HEK293 (cell line): ENCODE measurements around the gene CEACAM6.
A peak's percentile ranks its signal among the peaks of the same experiment; 100 is the strongest.
"Not testable (repeated sequence)": the region's sequence is repeated elsewhere in the genome, so short reads cannot be mapped to it uniquely, and the experiment has no call there.

ENCODE experiments used
- CTCF ChIA-PET: fragments of 350-600 bp; formaldehyde crosslinking; extraction: SDS; loops from one replicate; lab custom pipeline; 2021; ENCODE audit warnings: antibody characterized with exemption; lab: Yijun Ruan, JAX
- POLR2A ChIA-PET: fragments of 300-600 bp; formaldehyde crosslinking; extraction: SDS; loops from one replicate; lab custom pipeline; 2020; ENCODE audit warnings: antibody characterized with exemption, inconsistent platforms; lab: Yijun Ruan, JAX
- H3K27ac ChIP-seq: fragments of 200-500 bp; sonication (Bioruptor generic); 2 replicates; pipeline ENCODE4 v1.5.1; 2014; ENCODE audit warnings: low read depth, low read length, control low read depth, inconsistent platforms; ENCODE audit errors: extremely low read depth
- H3K36me3 ChIP-seq, 2 experiments: fragments of 200-500 bp in 1 of 2; sonication (Bioruptor generic) in 1 of 2; 1 replicate in 1 of 2; 2 replicates in 1 of 2; pipeline ENCODE4 v1.5.1; 2014 to 2017; ENCODE audit warnings: inconsistent platforms in 2 of 2, low read length in 2 of 2; ENCODE audit not compliant: control insufficient read depth in 2 of 2, insufficient read depth in 1 of 2
- H3K4me1 ChIP-seq: fragments of 200-500 bp; sonication (Bioruptor generic); 2 replicates; pipeline ENCODE4 v1.5.1; 2014; ENCODE audit warnings: mild to moderate bottlenecking, low read length, inconsistent platforms; ENCODE audit not compliant: control insufficient read depth, insufficient read depth
- H3K4me3 ChIP-seq: 2 replicates; pipeline ENCODE4 v1.5.1; 2011; ENCODE audit warnings: low read depth, mild to moderate bottlenecking, control low read depth, low read length, moderate library complexity
- H3K9me3 ChIP-seq: fragments of 200-500 bp; sonication (Bioruptor generic); 2 replicates; pipeline ENCODE4 v1.5.1; 2014; ENCODE audit warnings: low read depth, low read length, inconsistent platforms; ENCODE audit not compliant: control insufficient read depth, insufficient read depth
- CTCF ChIP-seq: fragments of 450-650 bp; formaldehyde crosslinking; IDR thresholded peaks from 2 replicates; pipeline ENCODE4 v1.5.1; 2016; ENCODE audit warnings: missing biosample characterization, missing genetic modification characterization
- KLF1 ChIP-seq: fragments of 450-650 bp; formaldehyde crosslinking; IDR thresholded peaks from 2 replicates; pipeline ENCODE4 v1.5.1; 2016; ENCODE audit warnings: missing biosample characterization, missing genetic modification characterization
- KLF7 ChIP-seq: fragments of 450-650 bp; formaldehyde crosslinking; IDR thresholded peaks from 2 replicates; pipeline ENCODE4 v1.5.1; 2016; ENCODE audit warnings: missing biosample characterization, missing genetic modification characterization, borderline replicate concordance
- ZFHX2 ChIP-seq: fragments of 450-650 bp; formaldehyde crosslinking; conservative IDR thresholded peaks from 2 replicates; pipeline ENCODE4 v1.5.1; 2016; ENCODE audit warnings: missing biosample characterization, missing genetic modification characterization
- ZFP37 ChIP-seq: fragments of 450-650 bp; formaldehyde crosslinking; IDR thresholded peaks from 2 replicates; pipeline ENCODE4 v1.5.1; 2016; ENCODE audit warnings: missing biosample characterization, missing genetic modification characterization
- ZNF146 ChIP-seq: fragments of 450-650 bp; formaldehyde crosslinking; IDR thresholded peaks from 2 replicates; pipeline ENCODE4 v1.5.1; 2016; ENCODE audit warnings: missing biosample characterization, missing genetic modification characterization
- ZNF169 ChIP-seq: fragments of 450-650 bp; formaldehyde crosslinking; IDR thresholded peaks from 2 replicates; pipeline ENCODE4 v1.5.1; 2016; ENCODE audit warnings: missing biosample characterization, missing genetic modification characterization
- ZNF341 ChIP-seq: fragments of 450-650 bp; formaldehyde crosslinking; IDR thresholded peaks from 2 replicates; pipeline ENCODE4; 2016; ENCODE audit warnings: low read depth, missing biosample characterization, missing genetic modification characterization
- ZNF544 ChIP-seq: fragments of 450-650 bp; formaldehyde crosslinking; IDR thresholded peaks from 2 replicates; pipeline ENCODE4 v1.5.0; 2017; ENCODE audit warnings: missing biosample characterization, missing genetic modification characterization
- ZNF549 ChIP-seq: fragments of 450-650 bp; IDR thresholded peaks from 2 replicates; pipeline ENCODE4 v1.5.1; 2018; ENCODE audit warnings: missing biosample characterization, missing genetic modification characterization, mild to moderate bottlenecking, inconsistent platforms, moderate library complexity
- ZNF624 ChIP-seq: fragments of 450-650 bp; formaldehyde crosslinking; IDR thresholded peaks from 2 replicates; pipeline ENCODE4 v1.5.1; 2017; ENCODE audit warnings: missing biosample characterization, missing genetic modification characterization
- ZNF654 ChIP-seq: fragments of 450-650 bp; formaldehyde crosslinking; IDR thresholded peaks from 2 replicates; pipeline ENCODE4 v1.5.1; 2016; ENCODE audit warnings: low read depth, missing biosample characterization, missing genetic modification characterization
- ZNF792 ChIP-seq: fragments of 450-650 bp; formaldehyde crosslinking; IDR thresholded peaks from 2 replicates; pipeline ENCODE4 v1.5.1; 2016; ENCODE audit warnings: missing biosample characterization, missing genetic modification characterization
- TF ChIP-seq, protein P1 (sequence below): fragments of 450-650 bp; formaldehyde crosslinking; IDR thresholded peaks from 2 replicates; pipeline ENCODE4 v1.5.1; 2016; ENCODE audit warnings: missing biosample characterization, missing genetic modification characterization
- TF ChIP-seq, protein P2 (sequence below): fragments of 450-650 bp; formaldehyde crosslinking; IDR thresholded peaks from 2 replicates; pipeline ENCODE4 v1.5.1; 2016; ENCODE audit warnings: missing biosample characterization, missing genetic modification characterization
- TF ChIP-seq, protein P3 (sequence below): fragments of 450-650 bp; formaldehyde crosslinking; IDR thresholded peaks from 2 replicates; pipeline ENCODE4 v1.5.1; 2016; ENCODE audit warnings: missing biosample characterization, missing genetic modification characterization

CEACAM6 gene

DNA sequence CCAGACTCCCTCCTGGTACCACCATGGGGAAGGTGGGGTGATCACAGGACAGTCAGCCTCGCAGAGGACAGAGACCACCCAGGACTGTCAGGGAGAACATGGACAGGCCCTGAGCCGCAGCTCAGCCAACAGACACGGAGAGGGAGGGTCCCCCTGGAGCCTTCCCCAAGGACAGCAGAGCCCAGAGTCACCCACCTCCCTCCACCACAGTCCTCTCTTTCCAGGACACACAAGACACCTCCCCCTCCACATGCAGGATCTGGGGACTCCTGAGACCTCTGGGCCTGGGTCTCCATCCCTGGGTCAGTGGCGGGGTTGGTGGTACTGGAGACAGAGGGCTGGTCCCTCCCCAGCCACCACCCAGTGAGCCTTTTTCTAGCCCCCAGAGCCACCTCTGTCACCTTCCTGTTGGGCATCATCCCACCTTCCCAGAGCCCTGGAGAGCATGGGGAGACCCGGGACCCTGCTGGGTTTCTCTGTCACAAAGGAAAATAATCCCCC is 47.4 kb upstream of the CEACAM6 start:
- H3K4me1 ChIP-seq = no peaks in the 10 kb centered on the region
- POLR2A ChIA-PET = no interaction called here
- TF ChIP-seq ZNF549 (tag by site-specific recombination) (no peak), ZNF169 (tag by site-specific recombination) (no peak), ZNF624 (tag by site-specific recombination) (no peak), CTCF (tag by site-specific recombination) (no peak), ZFHX2 (tag by site-specific recombination) (no peak), ZNF654 (no peak), ZNF146 (tag by site-specific recombination) (no peak), ZFP37 (tag by site-specific recombination) (no peak), ZNF341 (tag by site-specific recombination) (no peak), ZNF544 (tag by site-specific recombination) (no peak), ZNF792 (tag by site-specific recombination) (no peak), KLF7 (tag by site-specific recombination) (no peak)
- TF ChIP-seq, protein P1, sequence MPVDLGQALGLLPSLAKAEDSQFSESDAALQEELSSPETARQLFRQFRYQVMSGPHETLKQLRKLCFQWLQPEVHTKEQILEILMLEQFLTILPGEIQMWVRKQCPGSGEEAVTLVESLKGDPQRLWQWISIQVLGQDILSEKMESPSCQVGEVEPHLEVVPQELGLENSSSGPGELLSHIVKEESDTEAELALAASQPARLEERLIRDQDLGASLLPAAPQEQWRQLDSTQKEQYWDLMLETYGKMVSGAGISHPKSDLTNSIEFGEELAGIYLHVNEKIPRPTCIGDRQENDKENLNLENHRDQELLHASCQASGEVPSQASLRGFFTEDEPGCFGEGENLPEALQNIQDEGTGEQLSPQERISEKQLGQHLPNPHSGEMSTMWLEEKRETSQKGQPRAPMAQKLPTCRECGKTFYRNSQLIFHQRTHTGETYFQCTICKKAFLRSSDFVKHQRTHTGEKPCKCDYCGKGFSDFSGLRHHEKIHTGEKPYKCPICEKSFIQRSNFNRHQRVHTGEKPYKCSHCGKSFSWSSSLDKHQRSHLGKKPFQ (tag by site-specific recombination) = no peak
- TF ChIP-seq, protein P2, sequence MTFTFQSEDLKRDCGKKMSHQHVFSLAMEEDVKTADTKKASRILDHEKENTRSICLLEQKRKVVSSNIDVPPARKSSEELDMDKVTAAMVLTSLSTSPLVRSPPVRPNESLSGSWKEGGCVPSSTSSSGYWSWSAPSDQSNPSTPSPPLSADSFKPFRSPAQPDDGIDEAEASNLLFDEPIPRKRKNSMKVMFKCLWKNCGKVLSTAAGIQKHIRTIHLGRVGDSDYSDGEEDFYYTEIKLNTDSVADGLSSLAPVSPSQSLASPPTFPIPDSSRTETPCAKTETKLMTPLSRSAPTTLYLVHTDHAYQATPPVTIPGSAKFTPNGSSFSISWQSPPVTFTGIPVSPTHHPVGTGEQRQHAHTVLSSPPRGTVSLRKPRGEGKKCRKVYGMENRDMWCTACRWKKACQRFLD (tag by site-specific recombination) = no peak
- TF ChIP-seq, all 188 proteins: peak for 0
- no peaks in the 10 kb centered on the region for H3K9me3 ChIP-seq
- H3K4me3 ChIP-seq = no peak overlapping the region
- H3K36me3 ChIP-seq = no peaks in the 10 kb centered on the region
- CTCF ChIA-PET = interaction anchor here (0.6 to 5.3 kb wide), 27 partner anchors 9 to 248 kb away, joined by 3 to 121 read pairs (median 13); partner anchors contain the start of genes CEACAM3 and CEACAM6
- H3K27ac ChIP-seq = no peak overlapping the region

DNA sequence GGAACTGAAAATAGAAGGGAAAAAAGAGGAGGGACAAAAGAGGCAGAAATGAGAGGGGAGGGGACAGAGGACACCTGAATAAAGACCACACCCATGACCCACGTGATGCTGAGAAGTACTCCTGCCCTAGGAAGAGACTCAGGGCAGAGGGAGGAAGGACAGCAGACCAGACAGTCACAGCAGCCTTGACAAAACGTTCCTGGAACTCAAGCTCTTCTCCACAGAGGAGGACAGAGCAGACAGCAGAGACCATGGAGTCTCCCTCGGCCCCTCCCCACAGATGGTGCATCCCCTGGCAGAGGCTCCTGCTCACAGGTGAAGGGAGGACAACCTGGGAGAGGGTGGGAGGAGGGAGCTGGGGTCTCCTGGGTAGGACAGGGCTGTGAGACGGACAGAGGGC is 46.8 kb upstream of the CEACAM6 start, which contains the start of gene CEACAM5:
Gene CEACAM5, plus strand, starts transcription at position 146 of the 400 bp plus-strand sequence. Its CDS starts 106 bp downstream, at position 252.
- H3K27ac ChIP-seq = no peak within 1 kb of the TSS
- 0 out of 2 replicates have a peak, but pooled peaks have one; percentile 20 for TF ChIP-seq KLF1
- TF ChIP-seq, protein P3, sequence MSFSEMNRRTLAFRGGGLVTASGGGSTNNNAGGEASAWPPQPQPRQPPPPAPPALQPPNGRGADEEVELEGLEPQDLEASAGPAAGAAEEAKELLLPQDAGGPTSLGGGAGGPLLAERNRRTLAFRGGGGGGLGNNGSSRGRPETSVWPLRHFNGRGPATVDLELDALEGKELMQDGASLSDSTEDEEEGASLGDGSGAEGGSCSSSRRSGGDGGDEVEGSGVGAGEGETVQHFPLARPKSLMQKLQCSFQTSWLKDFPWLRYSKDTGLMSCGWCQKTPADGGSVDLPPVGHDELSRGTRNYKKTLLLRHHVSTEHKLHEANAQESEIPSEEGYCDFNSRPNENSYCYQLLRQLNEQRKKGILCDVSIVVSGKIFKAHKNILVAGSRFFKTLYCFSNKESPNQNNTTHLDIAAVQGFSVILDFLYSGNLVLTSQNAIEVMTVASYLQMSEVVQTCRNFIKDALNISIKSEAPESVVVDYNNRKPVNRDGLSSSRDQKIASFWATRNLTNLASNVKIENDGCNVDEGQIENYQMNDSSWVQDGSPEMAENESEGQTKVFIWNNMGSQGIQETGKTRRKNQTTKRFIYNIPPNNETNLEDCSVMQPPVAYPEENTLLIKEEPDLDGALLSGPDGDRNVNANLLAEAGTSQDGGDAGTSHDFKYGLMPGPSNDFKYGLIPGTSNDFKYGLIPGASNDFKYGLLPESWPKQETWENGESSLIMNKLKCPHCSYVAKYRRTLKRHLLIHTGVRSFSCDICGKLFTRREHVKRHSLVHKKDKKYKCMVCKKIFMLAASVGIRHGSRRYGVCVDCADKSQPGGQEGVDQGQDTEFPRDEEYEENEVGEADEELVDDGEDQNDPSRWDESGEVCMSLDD (tag by site-specific recombination) = no peak
- TF ChIP-seq, all 188 proteins: peak for 1
- no peaks in the 10 kb centered on the region for H3K4me1 ChIP-seq
- no peaks in the 10 kb centered on the region for H3K9me3 ChIP-seq
- no peak within 1 kb of the TSS for H3K4me3 ChIP-seq
- POLR2A ChIA-PET = interaction anchor here (0.5 kb wide), 1 partner anchor 113 kb away, joined by 3 read pairs; no protein-coding TSS in a partner anchor
- CTCF ChIA-PET = interaction anchor here (0.6 to 5.3 kb wide), 11 partner anchors 9 to 113 kb away, joined by 3 to 121 read pairs (median 8); no protein-coding TSS in a partner anchor
- no peaks in the 10 kb centered on the region for H3K36me3 ChIP-seq

DNA sequence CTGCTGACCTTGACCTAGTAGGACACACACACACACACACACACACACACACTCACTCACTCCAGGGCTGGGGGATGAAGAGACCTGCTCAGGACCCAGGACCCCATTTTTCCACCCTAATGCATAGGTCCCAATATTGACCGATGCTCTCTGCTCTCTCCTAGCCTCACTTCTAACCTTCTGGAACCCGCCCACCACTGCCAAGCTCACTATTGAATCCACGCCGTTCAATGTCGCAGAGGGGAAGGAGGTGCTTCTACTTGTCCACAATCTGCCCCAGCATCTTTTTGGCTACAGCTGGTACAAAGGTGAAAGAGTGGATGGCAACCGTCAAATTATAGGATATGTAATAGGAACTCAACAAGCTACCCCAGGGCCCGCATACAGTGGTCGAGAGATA is 45.8 kb upstream of the CEACAM6 start:
- POLR2A ChIA-PET = not testable (repeated sequence)

More for the DNA sequence above, 45.8 kb upstream of the CEACAM6 start:
- CTCF ChIA-PET = interaction anchor here (0.6 to 5.3 kb wide), 9 partner anchors 8 to 741 kb away, joined by 3 to 121 read pairs (median 5); no protein-coding TSS in a partner anchor
- not testable (repeated sequence) for H3K36me3 ChIP-seq, H3K4me3 ChIP-seq, H3K4me1 ChIP-seq, H3K27ac ChIP-seq, H3K9me3 ChIP-seq
